Trophoblast cell (in vitro differentiated cells and primary cell): ENCODE data around the gene VDR.

Source experiments
- DNase-seq, 2 donors: peaks; one replicate each; pipeline ENCODE4 v3.0.0-alpha.2; 2016
- H2AFZ ChIP-seq: 2 replicates; pipeline ENCODE4 v1.6.1; 2013; ENCODE audit warnings: low read length, moderate library complexity, mild to moderate bottlenecking; ENCODE audit not compliant: insufficient read depth, poor library complexity
- H2AK5ac ChIP-seq: 2 replicates; pipeline ENCODE4 v1.6.1; 2013; ENCODE audit warnings: mild to moderate bottlenecking, low read length
- H2BK120ac ChIP-seq: 2 replicates; pipeline ENCODE4 v1.6.1; 2013; ENCODE audit warnings: low read length, mild to moderate bottlenecking, moderate library complexity; ENCODE audit not compliant: insufficient read depth, poor library complexity
- H2BK12ac ChIP-seq: 2 replicates; pipeline ENCODE4 v1.6.1; 2013; ENCODE audit warnings: mild to moderate bottlenecking, low read length, moderate library complexity
- H2BK5ac ChIP-seq: 2 replicates; pipeline ENCODE4 v1.6.1; 2013; ENCODE audit warnings: low read length, low read depth, moderate library complexity, mild to moderate bottlenecking; ENCODE audit not compliant: poor library complexity
- H3K14ac ChIP-seq: 2 replicates; pipeline ENCODE4 v1.6.1; 2013; ENCODE audit warnings: mild to moderate bottlenecking, low read length
- H3K18ac ChIP-seq: 2 replicates; pipeline ENCODE4 v1.6.1; 2013; ENCODE audit warnings: mild to moderate bottlenecking, low read length
- H3K23ac ChIP-seq: 2 replicates; pipeline ENCODE4 v1.6.1; 2013; ENCODE audit warnings: low read length
- H3K27ac ChIP-seq: 2 replicates; pipeline ENCODE4 v1.5.1; 2013; ENCODE audit warnings: low read depth, mild to moderate bottlenecking, inconsistent platforms, low read length, moderate library complexity
- H3K27me3 ChIP-seq: 2 replicates; pipeline ENCODE4 v1.6.1; 2013; ENCODE audit warnings: inconsistent platforms, mild to moderate bottlenecking, low read length, moderate library complexity; ENCODE audit not compliant: insufficient read depth
- H3K36me3 ChIP-seq, 2 experiments: 1 replicate in 1 of 2; 2 replicates in 1 of 2; pipeline ENCODE4 v1.6.1; 2013; ENCODE audit warnings: low read length in 2 of 2, mild to moderate bottlenecking in 2 of 2, moderate library complexity in 1 of 2; ENCODE audit not compliant: insufficient read depth in 2 of 2, control insufficient read depth in 1 of 2
- H3K4ac ChIP-seq: 2 replicates; pipeline ENCODE4 v1.6.1; 2013; ENCODE audit warnings: low read depth, mild to moderate bottlenecking, low read length, moderate library complexity
- H3K4me1 ChIP-seq, 2 experiments: 1 replicate in 1 of 2; 2 replicates in 1 of 2; pipeline ENCODE4 v1.6.1; 2013; ENCODE audit warnings: low read length in 2 of 2, mild to moderate bottlenecking in 2 of 2, moderate library complexity in 1 of 2; ENCODE audit not compliant: insufficient read depth in 2 of 2, control insufficient read depth in 1 of 2
- H3K4me2 ChIP-seq: 2 replicates; pipeline ENCODE4 v1.6.1; 2013; ENCODE audit warnings: inconsistent platforms, mild to moderate bottlenecking, low read length, moderate library complexity
- H3K4me3 ChIP-seq: 2 replicates; pipeline ENCODE4 v1.5.1; 2013; ENCODE audit warnings: mild to moderate bottlenecking, low read depth, low read length, inconsistent platforms
- H3K79me1 ChIP-seq: one replicate; pipeline ENCODE4 v1.6.1; 2013; ENCODE audit warnings: low read length
- H3K79me2 ChIP-seq: 2 replicates; pipeline ENCODE4 v1.6.1; 2013; ENCODE audit warnings: low read length, mild to moderate bottlenecking; ENCODE audit not compliant: control insufficient read depth, insufficient read depth, poor library complexity
- H3K9ac ChIP-seq: 2 replicates; pipeline ENCODE4 v1.6.1; 2013; ENCODE audit warnings: mild to moderate bottlenecking, low read length
- H3K9me3 ChIP-seq: 2 replicates; pipeline ENCODE4 v1.6.1; 2013; ENCODE audit warnings: low read depth, mild to moderate bottlenecking, control low read depth, inconsistent platforms, low read length; ENCODE audit not compliant: insufficient read depth
- H4K12ac ChIP-seq: 2 replicates; pipeline ENCODE4 v1.6.1; 2013; ENCODE audit warnings: low read depth, mild to moderate bottlenecking, low read length, moderate library complexity
- H4K8ac ChIP-seq: 2 replicates; pipeline ENCODE4 v1.6.1; 2013; ENCODE audit warnings: low read depth, mild to moderate bottlenecking, low read length, moderate library complexity
- H4K91ac ChIP-seq: one replicate; pipeline ENCODE4 v1.6.1; 2013; ENCODE audit warnings: low read depth, mild to moderate bottlenecking, low read length, moderate library complexity
- WGBS: extraction: QIAGEN DNeasy Blood & Tissue Kit; methylation state at CpG from one replicate; pipeline ENCODE4 v1.1.7; 2013; ENCODE audit warnings: missing lambda C conversion rate; ENCODE audit not compliant: insufficient read length, insufficient coverage; ENCODE audit errors: extremely low coverage; 5-methylcytosine and 5-hydroxymethylcytosine counted together

The VDR gene

DNA sequence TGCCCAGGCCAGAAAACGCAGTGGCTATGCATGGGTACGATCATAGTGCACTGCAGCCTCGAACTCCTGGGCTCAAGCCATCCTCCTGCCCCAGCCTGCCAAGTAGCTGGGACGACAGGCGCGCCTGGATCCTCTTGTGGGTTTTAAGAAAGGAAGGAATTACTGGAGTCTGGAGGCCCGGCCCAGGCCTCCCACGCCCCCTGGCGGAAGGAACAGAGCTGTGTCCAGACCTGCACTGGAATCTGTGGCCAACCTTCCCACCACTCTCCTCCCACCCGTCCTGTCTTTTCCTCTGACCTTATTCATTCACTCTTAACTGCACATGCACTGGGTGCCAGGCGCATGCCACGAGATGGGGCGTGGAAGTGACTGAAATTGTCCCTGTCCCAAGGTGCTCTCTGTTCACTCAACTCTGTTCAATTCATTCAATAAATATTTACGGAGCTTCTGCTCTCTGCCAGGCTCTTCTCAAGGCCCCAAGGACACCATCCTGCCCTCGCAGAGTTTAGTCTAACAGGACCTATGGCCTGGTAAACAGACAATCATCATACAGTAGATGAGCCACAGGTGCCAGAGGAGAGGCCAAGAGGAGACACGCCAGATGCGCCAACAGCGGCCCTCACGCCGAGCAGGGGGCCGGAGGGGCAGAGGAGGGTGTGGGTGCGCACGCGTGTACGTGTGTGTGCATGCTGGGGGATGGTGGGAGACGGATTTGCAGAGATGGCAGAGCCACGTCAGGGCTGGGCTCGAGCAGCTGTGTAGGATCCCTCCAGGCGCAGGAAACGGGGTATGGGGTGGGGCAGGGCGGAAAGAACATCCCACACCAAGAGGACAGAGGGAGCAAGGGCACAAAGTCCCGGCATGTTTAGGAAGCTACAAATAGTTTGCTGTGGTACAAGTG, 44.9 kb upstream of the VDR start:
- peak; percentile 69 to 87 for DNase-seq
- Histone ChIP-seq H3K4me1 (peaks cover 35 to 51% of the 10 kb centered on the region in 2 experiments), H3K79me2 (peaks cover 2% of the 10 kb centered on the region), H2BK120ac (peak overlapping the region; percentile 50), H3K23ac (no peak overlapping the region), H4K91ac (peak overlapping the region; percentile 76), H3K9ac (no peak overlapping the region), H4K8ac (peak overlapping the region; percentile 25), H4K12ac (no peak overlapping the region), H3K4me3 (no peak overlapping the region), H2AFZ (no peak overlapping the region), H3K9me3 (peaks cover 3% of the 10 kb centered on the region), H3K4me2 (no peak overlapping the region), H3K27me3 (no peaks in the 10 kb centered on the region), H3K14ac (peak overlapping the region; percentile 40), H3K4ac (peak overlapping the region; percentile 49), H2AK5ac (peak overlapping the region; percentile 33), H2BK5ac (peak overlapping the region; percentile 68), H3K18ac (peak overlapping the region; percentile 64), H3K27ac (peak overlapping the region; percentile 84), H3K36me3 (no peaks in the 10 kb centered on the region), H2BK12ac (peak overlapping the region; percentile 81), H3K79me1 (peaks cover 29% of the 10 kb centered on the region)
- no CpG with 5 or more reads among the region's 32 CpGs for WGBS

DNA sequence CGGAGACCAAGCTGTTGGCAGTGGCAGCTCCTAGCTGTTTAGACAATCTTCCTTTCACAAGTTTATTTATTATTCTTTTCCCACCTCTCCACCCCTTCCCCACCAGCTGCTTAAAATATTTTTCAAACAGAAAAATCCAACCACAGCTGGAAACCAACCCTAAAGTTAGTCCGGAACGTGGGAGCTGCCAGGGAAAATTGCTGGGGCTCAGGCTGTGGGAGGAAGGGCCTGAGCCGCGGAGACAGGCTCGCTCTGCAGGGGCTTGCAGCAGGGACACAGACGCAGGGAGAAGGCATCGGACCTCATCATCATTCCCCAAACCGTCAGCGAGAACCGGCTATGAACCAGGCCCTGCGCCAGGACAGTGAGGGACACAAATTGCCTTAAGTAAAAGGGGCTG, 42.5 kb upstream of the VDR start:
- DNase-seq, result no peak
- H3K79me1 ChIP-seq, result peaks cover 19% of the 10 kb centered on the region
- H3K79me2 ChIP-seq, result peaks cover 2% of the 10 kb centered on the region
- H3K4me1 ChIP-seq, result peaks cover 22 to 34% of the 10 kb centered on the region in 2 experiments
- peak overlapping the region; percentile 25 for H4K91ac ChIP-seq
- no peak overlapping the region for H3K18ac ChIP-seq
- H2AK5ac ChIP-seq, result no peak overlapping the region
- H3K27ac ChIP-seq, result no peak overlapping the region
- no peaks in the 10 kb centered on the region for H3K36me3 ChIP-seq
- H3K4me2 ChIP-seq, result no peak overlapping the region
- no peak overlapping the region for H3K9ac ChIP-seq
- H3K4ac ChIP-seq, result no peak overlapping the region
- H3K23ac ChIP-seq, result no peak overlapping the region
- no peak overlapping the region for H2BK120ac ChIP-seq
- H4K8ac ChIP-seq, result no peak overlapping the region
- no peak overlapping the region for H2BK5ac ChIP-seq
- H3K27me3 ChIP-seq, result no peaks in the 10 kb centered on the region
- no peak overlapping the region for H3K4me3 ChIP-seq
- WGBS, result no CpG with 5 or more reads among the region's 12 CpGs
- H3K9me3 ChIP-seq, result peaks cover 5% of the 10 kb centered on the region
- H2BK12ac ChIP-seq, result peak overlapping the region; percentile 25
- H4K12ac ChIP-seq, result no peak overlapping the region
- H2AFZ ChIP-seq, result no peak overlapping the region
- H3K14ac ChIP-seq, result no peak overlapping the region

- no peaks in the 10 kb centered on the region for H3K79me2 ChIP-seq
- H3K27me3 ChIP-seq, result peaks cover 4% of the 10 kb centered on the region
- H3K4me2 ChIP-seq, result no peak overlapping the region
- no peak overlapping the region for H3K23ac ChIP-seq
- WGBS, result no CpG with 5 or more reads among the region's 27 CpGs
- no peak overlapping the region for H2BK5ac ChIP-seq
- H2BK12ac ChIP-seq, result peak overlapping the region; percentile 20
- H4K12ac ChIP-seq, result no peak overlapping the region
- peaks cover 5% of the 10 kb centered on the region for H3K9me3 ChIP-seq
- no peak overlapping the region for H3K4ac ChIP-seq
- no peak overlapping the region for H3K4me3 ChIP-seq
- H3K14ac ChIP-seq, result no peak overlapping the region
- no peak overlapping the region for H4K91ac ChIP-seq
- H4K8ac ChIP-seq, result peak overlapping the region; percentile 15
- H3K9ac ChIP-seq, result no peak overlapping the region
- no peak for DNase-seq
- no peak overlapping the region for H3K27ac ChIP-seq
- H3K36me3 ChIP-seq, result no peaks in the 10 kb centered on the region
- no peak overlapping the region for H3K18ac ChIP-seq
- H3K79me1 ChIP-seq, result peaks cover 14% of the 10 kb centered on the region
- H2AK5ac ChIP-seq, result no peak overlapping the region
- H2AFZ ChIP-seq, result no peak overlapping the region
- H2BK120ac ChIP-seq, result no peak overlapping the region
- H3K4me1 ChIP-seq, result peaks cover 18 to 29% of the 10 kb centered on the region in 2 experiments
Observed at GRCh38 chr12:47946413-47947323, 41.9 kb upstream of the VDR start.

- Histone ChIP-seq H3K79me2 (no peaks in the 10 kb centered on the region), H3K4me1 (peaks cover 11 to 20% of the 10 kb centered on the region in 2 experiments), H2BK120ac (no peak overlapping the region), H3K9ac (no peak overlapping the region), H3K36me3 (no peaks in the 10 kb centered on the region), H3K9me3 (peaks cover 5% of the 10 kb centered on the region), H2AFZ (no peak overlapping the region), H3K79me1 (peaks cover 8% of the 10 kb centered on the region), H3K18ac (no peak overlapping the region), H3K4me2 (no peak overlapping the region), H3K14ac (no peak overlapping the region), H2BK12ac (no peak overlapping the region), H3K27me3 (peaks cover 4% of the 10 kb centered on the region), H3K27ac (no peak overlapping the region), H4K12ac (no peak overlapping the region), H4K91ac (no peak overlapping the region), H4K8ac (no peak overlapping the region), H3K4me3 (no peak overlapping the region), H2BK5ac (no peak overlapping the region), H3K4ac (no peak overlapping the region), H3K23ac (no peak overlapping the region), H2AK5ac (no peak overlapping the region)
- DNase-seq, result no peak
- no CpG with 5 or more reads among the region's 1 CpG for WGBS
Observed at GRCh38 chr12:47945341-47945728, 40.5 kb upstream of the VDR start.
